Measurements from ENCODE around the gene TMEM134.

TMEM134 gene

DNA sequence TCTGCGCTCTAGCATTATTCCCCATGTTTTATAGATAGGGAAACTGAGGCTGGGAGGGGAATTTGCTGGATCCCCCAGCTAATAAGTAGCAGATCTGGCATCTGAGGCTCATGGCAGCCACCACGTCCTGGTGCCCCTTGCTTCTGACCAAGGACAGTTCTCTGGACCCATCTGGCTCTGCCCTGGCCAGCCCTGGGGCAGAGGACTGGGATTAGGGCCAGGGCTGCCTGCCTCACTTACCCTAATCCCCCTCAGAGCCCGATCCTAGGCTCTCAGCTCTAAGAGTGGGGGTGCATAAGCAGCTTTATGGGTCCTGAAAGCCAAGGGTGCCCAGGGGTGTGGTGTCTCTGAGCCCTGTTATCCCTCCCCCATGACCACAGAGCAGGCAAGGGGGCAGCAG is 14.0 kb downstream of the TMEM134 start, which contains the start of gene CABP4:
Gene CABP4, plus strand, starts transcription at position 301 of the 400 bp plus-strand sequence. Its CDS starts 70 bp downstream, at position 371.
- no peak for DNase-seq

DNA sequence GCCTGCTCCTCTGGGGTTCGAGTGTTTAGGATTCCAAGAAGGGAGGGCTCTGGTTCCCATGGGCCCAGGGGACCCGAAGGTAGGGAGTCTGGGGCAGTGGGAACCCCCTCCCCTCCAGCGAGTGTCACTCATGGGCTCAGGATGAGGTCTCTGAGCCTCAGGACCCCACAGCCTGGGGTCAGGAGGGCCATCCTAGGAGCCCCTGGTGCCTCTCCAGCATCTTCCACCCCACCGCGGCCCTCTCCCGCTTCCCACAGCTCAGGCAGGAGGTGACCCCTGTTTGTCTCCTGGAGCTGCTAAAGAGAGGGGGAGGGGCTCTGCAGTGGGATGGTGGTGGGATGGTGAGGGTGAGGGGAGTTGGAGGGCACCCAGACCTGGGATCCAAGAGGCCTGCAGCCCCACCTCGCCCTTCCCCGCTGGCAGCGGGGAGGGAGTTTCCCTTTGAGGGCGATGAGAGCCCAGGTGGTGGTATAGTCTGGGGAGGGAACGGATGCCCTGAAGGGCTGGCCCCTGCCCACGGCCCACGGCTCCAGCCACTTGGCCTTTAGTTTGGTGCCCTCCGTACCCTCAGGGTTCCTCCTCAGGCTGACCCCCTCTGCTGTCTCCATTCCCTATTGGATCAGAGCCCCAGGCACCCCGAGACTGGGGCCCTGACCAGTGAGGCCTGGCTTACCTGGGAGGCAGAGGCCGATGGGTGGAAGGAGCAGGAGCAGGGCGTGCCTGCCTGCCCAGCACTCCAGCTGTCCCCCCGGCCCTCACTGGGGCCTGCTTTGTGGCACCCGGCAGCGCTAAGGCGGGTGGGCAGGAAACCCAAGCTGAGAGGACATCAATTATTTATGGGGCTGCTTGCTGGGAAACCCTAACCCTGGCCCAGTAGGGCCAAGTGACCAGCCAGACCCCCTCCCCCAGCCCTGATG is 15.0 kb downstream of the TMEM134 start:
- no peak for DNase-seq

DNA sequence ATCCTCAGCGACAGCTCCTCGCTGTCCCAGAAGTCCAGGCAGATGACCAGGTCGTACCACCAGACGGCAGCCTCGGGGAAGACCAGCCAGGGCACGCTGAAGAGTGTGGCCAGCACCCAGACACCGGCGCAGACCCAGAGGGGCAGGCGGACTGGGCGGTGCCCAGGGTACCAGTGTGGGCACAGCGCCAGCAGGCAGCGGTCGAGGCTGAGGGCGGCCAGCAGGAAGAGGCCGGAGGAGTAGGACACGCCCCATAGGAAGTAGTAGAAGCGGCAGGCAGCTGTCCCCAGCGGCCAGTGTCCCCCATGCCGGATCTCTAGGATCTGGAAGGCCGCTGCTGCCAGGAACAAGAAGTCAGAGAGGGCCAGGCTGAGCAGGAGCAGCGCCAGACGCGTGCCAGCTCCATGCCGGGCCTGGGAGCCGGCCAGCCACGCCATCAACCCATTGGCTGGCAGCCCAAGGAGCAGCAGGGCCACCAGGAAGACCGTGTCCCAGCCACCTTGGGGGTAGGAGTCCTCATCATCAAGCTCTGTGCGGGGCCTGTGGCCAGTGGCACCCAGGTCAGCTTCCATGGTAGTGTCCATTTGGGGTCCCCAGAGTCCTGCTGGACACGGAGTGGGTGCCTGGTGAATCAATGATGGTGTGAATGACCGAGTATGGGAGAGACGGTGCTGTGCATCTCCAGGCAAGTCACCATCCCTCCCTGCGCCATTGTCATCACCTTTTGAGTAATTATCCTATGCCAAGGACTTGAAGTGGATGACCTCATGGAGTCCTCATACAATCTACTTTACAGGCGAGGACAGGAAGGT is 16.7 kb downstream of the TMEM134 start, which contains the start of gene GPR152:
Gene GPR152, minus strand, starts transcription at position 589 of the 812 bp plus-strand sequence. Its CDS starts 5 bp downstream, at position 584.
- no peak for DNase-seq

DNA sequence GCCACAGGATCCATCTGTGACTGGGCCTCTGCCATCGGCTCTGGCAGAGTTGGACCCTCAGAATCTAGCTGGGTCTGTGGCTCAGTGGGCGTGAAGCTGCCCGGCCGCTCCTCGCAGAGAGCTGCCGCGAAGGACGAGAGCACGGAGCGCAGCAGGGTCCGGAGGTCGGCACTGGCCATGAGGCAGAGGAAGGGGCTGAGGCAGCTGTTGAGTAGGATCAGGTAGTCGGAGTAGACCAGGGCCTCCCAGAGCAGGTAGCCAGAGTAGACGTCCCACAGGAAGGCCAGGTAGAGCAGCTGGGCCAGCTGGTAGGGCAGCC is 17.4 kb downstream of the TMEM134 start:
- DNase-seq, result no peak

DNA sequence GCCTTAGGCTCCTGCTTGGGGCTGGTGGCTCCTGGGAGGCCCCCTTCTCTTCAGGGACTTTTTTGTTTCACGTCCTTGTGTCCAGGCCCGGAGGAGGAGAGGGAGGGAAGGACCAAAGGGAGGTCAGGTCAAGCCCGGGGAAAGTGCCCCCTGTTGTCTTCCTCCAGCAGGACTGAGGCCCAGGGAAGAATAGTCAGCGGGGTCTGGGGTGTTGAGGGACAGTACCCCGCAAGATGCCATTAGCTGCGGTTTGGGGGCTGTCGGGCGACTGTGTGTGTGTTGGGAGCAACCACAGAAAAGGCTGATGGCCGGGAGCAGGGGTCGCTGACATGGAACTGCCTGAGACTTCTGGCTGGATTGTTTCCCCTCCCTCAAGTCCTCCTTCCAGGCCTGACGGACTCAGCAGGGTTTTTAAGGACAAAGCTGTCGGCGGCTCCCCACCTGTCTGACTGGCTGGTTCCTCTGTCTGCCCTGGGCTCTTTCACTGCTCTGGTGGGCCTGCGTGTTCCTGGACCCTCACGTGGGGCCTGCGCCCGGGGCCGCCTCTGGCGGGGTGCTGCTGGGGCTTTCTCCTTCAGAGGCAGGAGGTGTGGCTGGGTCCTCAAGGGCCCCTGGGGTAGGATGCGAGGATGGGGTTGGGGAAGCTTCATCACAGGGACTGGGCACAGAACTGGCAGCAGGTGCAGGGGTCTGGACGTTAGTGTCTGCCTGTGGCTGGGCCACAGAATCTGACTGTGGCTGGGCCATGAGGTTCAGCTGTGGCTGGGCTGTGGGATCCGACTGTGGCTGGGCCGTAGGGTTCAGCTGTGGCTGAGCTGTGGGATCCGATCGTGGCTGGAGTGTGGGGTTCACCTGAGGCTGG is 18.0 kb downstream of the TMEM134 start:
- DNase-seq, result no peak

DNA sequence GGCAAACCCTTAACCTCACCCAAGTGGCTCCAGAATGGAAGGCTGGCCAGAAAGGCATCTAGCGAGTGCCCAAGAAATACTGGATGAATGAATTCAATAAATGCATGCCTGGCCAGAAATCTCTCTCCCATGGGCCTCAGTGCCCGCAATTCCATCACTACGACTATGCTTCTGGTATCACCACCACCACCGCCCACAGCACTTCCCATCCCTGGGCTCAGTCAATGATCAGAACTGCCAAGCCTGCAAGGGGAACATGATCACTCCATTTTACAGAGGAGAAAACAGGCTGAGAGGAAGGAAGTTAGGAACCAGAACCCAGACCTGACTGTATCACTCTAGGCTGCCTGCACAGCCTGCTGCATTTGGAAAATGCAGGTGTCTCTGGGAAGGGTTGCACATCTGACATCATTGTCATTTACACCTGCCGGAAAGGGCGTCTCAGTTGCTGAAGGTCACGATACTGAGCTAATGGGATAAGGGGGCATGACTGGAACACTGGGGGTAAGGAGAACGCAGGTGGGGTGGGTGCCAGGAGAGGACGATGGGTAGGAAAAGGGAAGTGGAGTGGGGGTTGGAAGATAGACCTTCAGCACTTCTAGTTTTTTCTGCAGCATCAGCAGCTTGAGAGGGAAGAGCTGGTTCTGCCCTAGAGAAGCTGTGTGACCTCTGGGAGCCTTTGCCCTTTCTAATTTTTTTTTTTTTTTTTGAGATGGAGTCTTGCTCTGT is 19.8 kb downstream of the TMEM134 start:
- DNase-seq, result peak; percentile 94

DNA sequence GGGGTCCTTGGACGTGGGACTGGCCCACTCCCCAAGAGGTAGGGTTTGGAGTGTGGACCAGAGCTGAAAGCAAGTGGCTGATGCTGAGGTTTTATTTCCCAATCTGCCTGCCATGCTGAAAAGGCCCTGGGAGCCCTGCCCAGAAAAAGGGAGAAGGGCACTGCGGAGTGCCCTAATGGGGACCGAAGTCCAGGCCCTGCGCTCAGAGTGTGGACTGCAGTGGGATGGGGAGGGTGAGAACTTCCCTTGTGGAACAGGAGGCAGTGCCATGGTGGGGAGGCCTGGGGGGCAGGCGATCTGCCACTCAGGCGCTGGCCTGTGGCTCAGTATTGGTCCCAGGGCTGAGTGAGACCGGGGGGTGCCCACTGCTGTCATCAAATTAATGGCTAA is 20.8 kb downstream of the TMEM134 start:
- DNase-seq, result no peak

DNA sequence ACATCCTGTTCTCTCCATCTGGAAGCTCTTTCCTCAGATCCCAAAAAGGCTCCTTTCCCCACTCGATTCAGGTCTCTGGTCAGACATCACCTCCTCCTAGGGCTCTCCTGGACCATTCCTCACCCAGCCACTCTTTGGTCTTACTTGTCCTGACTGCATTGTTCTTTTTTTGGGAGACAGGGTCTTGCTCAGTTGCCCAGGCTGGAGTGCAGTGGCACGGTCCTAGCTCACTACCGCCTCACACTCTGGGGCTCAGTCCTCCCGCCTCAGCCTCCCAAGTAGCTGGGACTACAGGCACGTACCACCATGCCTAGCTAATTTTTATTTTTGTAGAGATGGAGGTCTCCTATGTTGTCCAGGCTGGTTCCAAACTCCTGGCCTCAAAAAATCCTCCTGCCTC is 23.5 kb downstream of the TMEM134 start:
- DNase-seq, result no peak

DNA sequence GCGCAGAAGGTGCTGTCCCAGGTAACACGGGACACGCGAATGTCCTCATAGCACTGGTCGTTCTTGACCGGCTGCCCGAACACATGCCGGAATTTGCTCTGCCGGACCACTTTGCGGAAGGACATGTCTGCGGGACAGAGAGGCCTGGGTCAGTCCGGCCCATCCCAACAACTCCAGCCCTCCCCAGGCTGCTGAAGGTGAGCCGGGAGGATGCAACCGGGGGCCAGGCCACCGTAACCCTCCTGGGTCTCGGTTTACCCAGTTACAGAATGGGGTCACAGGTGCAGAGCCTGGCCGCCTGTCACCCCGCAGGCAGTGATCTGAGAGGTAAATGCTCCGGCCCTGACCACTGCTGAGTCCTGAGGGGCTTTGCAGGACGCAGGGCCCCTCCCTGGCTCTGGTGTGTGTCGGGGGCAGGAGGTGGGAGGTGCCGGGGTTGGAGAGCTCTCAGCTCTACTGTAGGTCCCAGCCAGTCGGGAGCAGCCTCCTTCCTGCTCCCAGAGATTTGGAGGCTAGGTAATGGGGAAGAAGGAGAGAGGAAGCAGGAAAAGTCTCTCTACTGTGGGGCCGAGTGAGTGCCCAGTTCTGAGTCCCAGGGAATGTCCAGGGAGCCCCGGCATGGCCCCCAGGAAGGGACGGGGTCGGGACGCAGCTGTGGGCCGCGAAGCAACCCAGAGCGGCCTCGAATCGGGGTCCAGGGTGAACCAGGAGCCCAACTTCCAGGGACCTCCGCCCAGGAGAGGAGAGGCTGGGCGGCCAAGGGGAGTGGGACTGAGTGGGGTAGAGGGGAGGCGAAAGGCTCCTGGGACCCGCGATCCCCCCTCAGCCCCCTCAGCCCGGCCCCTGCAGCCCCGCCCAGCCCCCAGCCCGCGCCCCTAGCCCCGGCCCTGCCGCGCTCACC is 26.3 kb downstream of the TMEM134 start:
- no peak for DNase-seq

DNA sequence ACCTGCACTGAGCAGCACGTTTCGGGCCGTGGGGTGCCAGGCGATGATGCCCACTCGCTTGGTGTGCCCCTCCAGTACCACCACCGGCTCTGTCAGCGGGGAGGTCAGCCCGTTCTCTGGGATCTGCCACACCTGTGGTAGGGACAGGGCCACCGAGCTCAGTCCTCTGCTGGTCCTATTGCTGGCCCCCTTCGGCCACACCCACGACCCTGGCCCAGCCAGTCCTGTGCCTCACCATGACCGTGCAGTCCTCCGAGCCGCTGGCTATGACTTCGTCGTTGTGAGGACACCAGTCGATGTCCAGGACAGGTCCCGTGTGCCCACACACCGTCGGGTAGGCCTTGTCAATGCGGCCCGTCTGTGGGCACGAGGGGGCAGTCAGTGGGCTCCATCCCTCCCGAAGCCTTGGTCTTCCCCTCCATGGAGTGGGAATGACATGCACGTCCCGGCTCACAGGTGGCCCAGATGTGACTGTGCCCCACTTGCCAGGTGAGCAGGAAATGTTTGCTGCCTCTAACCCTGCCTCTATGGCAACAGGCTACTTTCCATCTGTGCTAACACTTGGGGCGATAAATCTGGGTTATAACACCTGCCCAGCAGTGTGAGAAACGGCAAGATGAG is 27.2 kb downstream of the TMEM134 start:
- DNase-seq, result peak; percentile 46

DNA sequence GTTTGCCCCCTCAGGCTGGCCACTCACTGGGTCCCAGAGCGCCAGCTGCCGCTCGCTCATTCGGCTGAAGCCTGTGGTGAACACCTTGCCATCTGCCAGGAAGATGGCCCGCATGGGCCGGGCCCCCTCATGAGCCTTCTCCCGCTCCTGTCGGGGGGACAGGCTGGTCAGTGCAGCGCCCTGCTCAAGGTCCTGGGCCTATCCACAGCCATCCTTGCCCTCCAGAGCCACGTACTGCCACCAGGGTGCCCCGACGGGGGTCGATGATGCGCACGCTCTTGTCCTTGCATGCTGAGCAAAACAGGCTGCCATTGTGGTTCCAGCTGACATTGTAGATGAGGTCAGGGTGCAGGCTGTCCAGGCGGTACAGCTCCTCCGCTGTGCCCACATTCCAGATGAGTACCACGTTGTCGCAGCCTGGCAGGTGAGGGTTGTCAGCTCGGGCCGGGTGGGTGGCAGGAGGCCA is 27.9 kb downstream of the TMEM134 start:
- peak; percentile 46 for DNase-seq

DNA sequence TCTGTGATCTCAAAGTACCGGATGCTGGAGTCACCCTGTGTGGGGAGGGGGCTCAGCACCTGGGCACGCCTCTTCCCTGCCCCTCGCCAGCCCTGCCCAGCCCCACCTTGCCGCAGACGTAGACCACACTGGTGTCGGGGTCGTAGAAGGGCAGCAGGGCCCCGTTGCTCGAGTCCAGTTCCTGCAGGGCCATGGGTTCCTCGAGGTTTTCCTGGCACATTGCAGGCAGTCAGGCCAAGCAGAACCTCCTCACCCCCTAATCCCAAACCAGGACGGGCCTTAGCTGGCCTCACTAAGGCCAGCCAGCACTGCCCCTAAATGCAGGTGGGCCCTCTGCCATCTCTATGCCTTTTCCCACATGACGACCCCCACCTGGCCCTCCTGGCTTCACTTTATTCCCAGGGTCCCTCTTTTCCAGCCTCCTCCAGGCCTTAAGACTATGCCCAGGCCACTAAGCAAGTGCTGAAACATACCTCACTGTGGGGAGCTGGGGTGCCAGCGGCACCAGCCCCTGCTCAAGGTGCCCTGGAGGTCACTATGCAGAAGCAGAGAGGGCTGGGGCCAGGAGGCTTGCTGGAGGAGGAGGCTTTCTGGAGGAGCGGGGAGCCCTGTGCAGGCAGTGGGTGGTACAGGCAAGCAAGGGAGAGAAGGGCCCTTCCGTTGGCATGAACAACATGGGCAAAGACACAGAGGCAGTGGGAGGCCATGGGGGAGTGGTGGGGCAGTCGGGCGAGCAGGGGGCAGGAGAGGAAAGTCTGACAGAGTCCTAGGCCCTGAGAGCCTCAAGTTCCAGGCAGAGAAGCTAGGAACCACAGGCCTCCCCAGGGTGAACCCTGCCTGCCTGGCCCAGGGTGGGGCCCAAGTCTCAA is 28.6 kb downstream of the TMEM134 start:
- no peak for DNase-seq

DNA sequence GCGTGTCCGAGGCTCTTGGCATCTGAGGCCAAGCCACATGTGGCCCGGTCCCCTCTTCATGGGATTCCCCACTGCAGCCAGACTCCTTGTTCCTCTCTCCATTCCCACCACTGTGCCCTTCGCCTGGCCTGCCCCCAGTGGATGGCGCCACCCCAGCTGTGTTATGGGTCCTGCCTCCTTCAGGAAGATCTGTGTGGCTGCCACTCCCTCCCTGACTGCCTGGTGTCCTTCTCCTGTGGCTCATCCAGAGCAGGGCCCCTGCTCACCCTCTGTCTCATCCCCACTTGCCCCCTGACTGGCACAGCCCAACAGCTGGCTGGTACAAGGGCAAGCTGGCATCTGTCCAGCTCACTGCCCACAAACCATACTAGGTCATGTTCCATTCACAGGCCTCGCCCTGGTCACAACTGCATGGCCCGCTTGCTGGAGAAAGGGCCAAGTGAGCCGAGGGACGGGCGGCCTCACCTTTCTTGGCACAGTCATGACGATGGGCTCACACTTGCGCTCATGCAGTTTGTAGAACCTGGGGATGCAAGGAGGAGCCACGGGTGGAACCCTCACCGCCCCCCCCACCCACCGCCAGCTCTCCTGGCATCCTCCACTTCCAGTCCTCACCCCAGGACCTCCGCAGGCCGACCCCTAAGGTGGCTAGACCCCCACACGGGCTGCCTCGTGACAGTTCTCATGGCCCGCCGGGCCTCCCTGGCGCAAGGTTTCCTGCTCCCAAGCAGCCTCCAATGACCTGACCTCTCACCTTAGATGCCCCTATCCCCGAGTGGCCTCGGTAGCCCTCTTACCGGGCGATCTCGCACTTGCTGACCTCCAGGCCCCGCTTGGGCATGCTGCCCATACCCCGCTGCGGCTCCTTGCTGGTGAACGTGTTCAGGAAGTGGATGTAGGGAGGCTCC is 29.5 kb downstream of the TMEM134 start:
- peak; percentile 59 for DNase-seq

DNA sequence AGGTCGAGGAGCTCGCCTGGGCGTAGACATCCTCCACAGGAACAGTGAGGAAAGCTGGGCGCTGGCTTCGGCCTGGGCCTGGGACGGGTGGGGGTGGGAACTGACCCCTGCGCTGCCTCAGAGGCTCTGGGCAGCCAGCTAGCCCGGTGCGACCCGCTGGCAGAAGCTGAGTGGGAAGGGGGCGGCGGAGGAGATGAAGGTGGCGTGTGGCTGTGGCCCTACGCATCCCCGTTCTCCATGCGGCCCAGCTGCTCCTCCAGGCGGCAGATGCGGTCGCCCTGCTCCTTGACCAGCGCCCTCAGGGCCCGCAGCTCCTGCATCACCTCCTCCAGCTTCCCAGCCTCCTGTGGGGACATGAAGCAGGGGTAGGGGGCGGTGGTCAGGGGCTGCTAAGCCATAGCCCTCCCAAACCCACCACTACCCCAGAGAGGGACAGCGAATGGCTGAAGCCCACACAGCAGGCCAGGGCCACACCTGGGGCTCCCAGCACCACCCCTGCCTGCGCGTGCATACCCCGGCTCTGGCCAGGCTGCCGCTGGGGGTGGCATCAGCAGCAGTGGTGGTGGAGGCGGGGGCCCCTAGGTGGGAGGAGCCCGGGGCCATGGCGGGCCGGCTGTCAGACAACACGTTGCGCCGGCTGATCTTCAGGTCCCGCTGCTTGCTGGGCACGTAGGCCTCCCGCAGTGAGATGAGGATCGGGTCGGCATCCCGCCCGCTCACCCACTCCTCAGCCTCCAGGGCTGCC is 30.7 kb downstream of the TMEM134 start:
- no peak for DNase-seq

DNA sequence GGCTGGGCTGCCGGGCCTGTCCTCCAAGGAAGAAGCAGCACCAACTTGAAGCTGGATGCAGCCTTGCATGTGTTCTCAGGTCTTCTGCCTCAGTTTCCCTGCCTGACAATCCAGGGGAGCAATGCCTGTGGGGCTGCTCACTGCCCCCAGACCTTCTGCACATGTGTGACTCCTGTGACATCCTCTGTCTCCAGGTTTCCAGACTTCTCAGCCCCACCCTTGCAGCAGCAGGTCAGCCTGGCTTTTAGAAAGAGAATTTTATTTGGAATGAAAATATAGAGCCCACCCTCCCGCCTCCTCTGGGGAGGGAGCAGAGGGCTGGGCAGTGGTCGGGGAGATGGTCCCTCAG is 31.3 kb downstream of the TMEM134 start:
- no peak for DNase-seq

DNA sequence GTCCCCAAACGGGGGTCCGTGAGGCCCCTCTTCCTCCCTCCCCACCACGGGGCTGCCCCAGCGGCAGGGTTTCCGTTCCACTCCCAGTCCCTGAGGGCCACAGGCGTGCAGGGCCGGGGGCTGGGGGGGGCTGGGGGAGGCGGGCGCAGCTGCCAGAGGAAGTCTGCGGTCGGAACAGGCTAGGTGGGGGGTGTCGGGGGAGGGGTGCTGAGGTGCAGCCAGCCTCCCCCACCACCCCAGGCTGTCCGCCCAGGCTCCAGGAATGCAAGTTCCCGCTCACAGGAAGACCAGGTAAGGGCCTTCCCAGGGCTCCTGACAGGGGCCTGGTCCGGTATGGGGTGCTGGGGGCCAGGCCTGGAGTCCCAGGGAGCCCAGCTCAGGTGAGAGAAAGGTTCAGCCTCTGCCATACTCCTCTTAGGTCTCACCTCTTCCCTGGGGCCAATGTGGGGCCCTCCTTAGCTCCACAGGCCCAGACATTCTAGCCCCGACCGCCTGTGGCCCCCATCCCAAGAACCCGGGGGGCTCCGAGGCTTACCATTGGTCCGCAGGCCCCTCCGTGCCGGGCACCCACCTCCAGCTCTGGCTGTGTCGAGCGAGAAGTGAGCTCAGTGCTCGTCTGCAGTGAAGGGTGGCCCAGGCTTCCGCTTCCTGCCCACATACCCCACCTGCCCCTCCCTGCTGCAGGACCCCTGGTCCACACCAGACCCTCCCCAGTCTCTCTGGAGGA is 31.8 kb downstream of the TMEM134 start, which contains the start of gene PTPRCAP:
Gene PTPRCAP, minus strand, starts transcription at position 601 of the 727 bp plus-strand sequence. Its CDS starts 63 bp downstream, at position 538.
- DNase-seq, result no peak
